Measurements from ENCODE around the gene CNGA1.

- TF ChIP-seq CTCF (conservative IDR thresholded peaks at IDR 0.05; ENCODE audit: low read length) (no peak), EZH2phosphoT487 (IDR thresholded peaks at IDR 0.05; ENCODE audit: borderline replicate concordance) (no peak)
These were observed 62.2 kb downstream of the CNGA1 start for GRCh38 chr4:47954245-47954644.

Data from Loucy (cell line).